MM.1S (cell line): Measurements from ENCODE around the gene SORL1.

Experiments used
- EZH2 ChIP-seq: fragments of 300-600 bp; sonication (generic); optimal IDR thresholded peaks from 2 replicates; pipeline ENCODE3; 2017; ENCODE audit warnings: low read depth, mild to moderate bottlenecking, antibody characterized with exemption, low read length, mixed read lengths
- EZH2phosphoT487 ChIP-seq: fragments of 300-600 bp; sonication (generic); IDR thresholded peaks from 2 replicates; pipeline ENCODE4 v1.6.1; 2018; ENCODE audit warnings: antibody characterized with exemption, low read length
- TF ChIP-seq, protein P1 (sequence below): fragments of 300-600 bp; sonication (generic); IDR thresholded peaks from 2 replicates; pipeline ENCODE4 v1.5.1; 2016; ENCODE audit warnings: antibody characterized with exemption, low read length, mixed read lengths

- TF ChIP-seq EZH2 (no peak), EZH2phosphoT487 (no peak)
- TF ChIP-seq, protein P1, sequence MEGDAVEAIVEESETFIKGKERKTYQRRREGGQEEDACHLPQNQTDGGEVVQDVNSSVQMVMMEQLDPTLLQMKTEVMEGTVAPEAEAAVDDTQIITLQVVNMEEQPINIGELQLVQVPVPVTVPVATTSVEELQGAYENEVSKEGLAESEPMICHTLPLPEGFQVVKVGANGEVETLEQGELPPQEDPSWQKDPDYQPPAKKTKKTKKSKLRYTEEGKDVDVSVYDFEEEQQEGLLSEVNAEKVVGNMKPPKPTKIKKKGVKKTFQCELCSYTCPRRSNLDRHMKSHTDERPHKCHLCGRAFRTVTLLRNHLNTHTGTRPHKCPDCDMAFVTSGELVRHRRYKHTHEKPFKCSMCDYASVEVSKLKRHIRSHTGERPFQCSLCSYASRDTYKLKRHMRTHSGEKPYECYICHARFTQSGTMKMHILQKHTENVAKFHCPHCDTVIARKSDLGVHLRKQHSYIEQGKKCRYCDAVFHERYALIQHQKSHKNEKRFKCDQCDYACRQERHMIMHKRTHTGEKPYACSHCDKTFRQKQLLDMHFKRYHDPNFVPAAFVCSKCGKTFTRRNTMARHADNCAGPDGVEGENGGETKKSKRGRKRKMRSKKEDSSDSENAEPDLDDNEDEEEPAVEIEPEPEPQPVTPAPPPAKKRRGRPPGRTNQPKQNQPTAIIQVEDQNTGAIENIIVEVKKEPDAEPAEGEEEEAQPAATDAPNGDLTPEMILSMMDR = no peak
Observed at GRCh38 chr11:121412000-121412587, 40.0 kb upstream of the SORL1 start.
